Transverse colon (tissue), 4 donors: ENCODE data around the gene ZFP1. TPM values are rescaled to one million over a fixed set of nuclear protein-coding genes. Genes with fewer than 3 reads are reported as not detected.
A peak's percentile ranks its signal among the peaks of the same experiment; 100 is the strongest.

Experiments
- DNase-seq: peaks from one replicate; pipeline ENCODE4 v3.0.0-alpha.2; 2019
- H3K27ac ChIP-seq, 4 donors: fragments of 200-600 bp; sonication (generic); 2 replicates each; pipeline ENCODE4 v1.5.1; 2016 to 2018; ENCODE audit warnings: inconsistent platforms in 4 of 4
- H3K27me3 ChIP-seq: fragments of 200-600 bp; sonication (generic); 2 replicates; pipeline ENCODE4 v1.5.1; 2017; ENCODE audit warnings: inconsistent platforms
- H3K36me3 ChIP-seq, 4 donors: fragments of 200-600 bp; sonication (generic); 2 replicates each; pipeline ENCODE4 v1.5.1; 2017 to 2019; ENCODE audit warnings: inconsistent platforms in 4 of 4
- H3K4me1 ChIP-seq, 4 donors: fragments of 200-600 bp; sonication (generic); 2 replicates each; pipeline ENCODE4 v1.5.1; 2017 to 2020; ENCODE audit warnings: inconsistent platforms in 4 of 4
- H3K4me3 ChIP-seq, 4 donors: fragments of 200-600 bp; sonication (generic); 1 replicate in 1 of 4; 2 replicates in 3 of 4; pipeline versions ENCODE4 v1.5.1 to v1.6.1; 2017 to 2019; ENCODE audit warnings: inconsistent platforms in 4 of 4
- H3K9me3 ChIP-seq, 2 donors: fragments of 200-600 bp; sonication (generic); 2 replicates each; pipeline ENCODE4 v1.5.1; 2017 to 2019; ENCODE audit warnings: inconsistent platforms in 2 of 2
- CTCF ChIP-seq, 5 experiments: fragments of 200-600 bp in 3 of 5; fragments of 450-650 bp in 2 of 5; sonication (generic) in 3 of 5; IDR thresholded peaks; 1 replicate in 2 of 5; 2 replicates in 3 of 5; pipeline ENCODE4 v1.5.1; 2016 to 2017; ENCODE audit warnings: antibody characterized with exemption in 5 of 5, inconsistent platforms in 3 of 5, mild to moderate bottlenecking in 2 of 5, moderate library complexity in 1 of 5
- EP300 ChIP-seq: sonication (generic); formaldehyde crosslinking; IDR thresholded peaks from one replicate; pipeline ENCODE4 v1.6.1; 2017; ENCODE audit warnings: antibody characterized with exemption, low read depth
- POLR2A ChIP-seq: fragments of 450-650 bp; IDR thresholded peaks from one replicate; pipeline ENCODE4 v1.6.1; 2016; ENCODE audit warnings: antibody characterized with exemption, mild to moderate bottlenecking, moderate library complexity
- POLR2AphosphoS5 ChIP-seq, 3 donors: sonication (generic); formaldehyde crosslinking; IDR thresholded peaks; one replicate each; pipeline ENCODE4 v1.6.1; 2016; ENCODE audit warnings: antibody characterized with exemption in 3 of 3
- WGBS, 2 donors: methylation state at CpG; one replicate each; pipeline ENCODE4 v1.1.5; 2018; ENCODE audit warnings: low coverage in 1 of 2; 5-methylcytosine and 5-hydroxymethylcytosine counted together
- in situ Hi-C, 4 donors: fragments of 200-750 bp; cut with MboI; loops; one replicate each; pipeline versions ENCODE4 v1.15.0 to v1.15.1; 2017; ENCODE audit warnings: low sequenced_read_pairs in 3 of 4, low pct_ligation_motif_present in 1 of 4, low pct_unique_long_range_greater_than_20kb in 1 of 4
- intact Hi-C: fragments of 100-400 bp; cut with DNase I; formaldehyde crosslinking; loops from one replicate; pipeline ENCODE4 v1.15.1; 2023; ENCODE audit warnings: low total_unique reads
- total RNA-seq, 4 donors: library from RNA; depleted of rRNA; stranded (reverse); fragments of >200 nt; gene quantifications; one replicate each; pipeline ENCODE4 v1.1.0, GENCODE V29; 2016

The ZFP1 gene
- 10 to 100 TPM in 1 of 4 donors, 1 to 10 TPM in 3; 1.1 to 56.7 (median 6.3) TPM for total RNA-seq

GRCh38 chr16:75148311-75149195 is at the start of gene ZFP1:
Gene ZFP1, plus strand, starts transcription at chr16:75148524. Its CDS starts 4,428 bp downstream, at chr16:75152952.
- intact Hi-C loops (no loop called here), in situ Hi-C loops (no loop called here)
- Histone ChIP-seq H3K9me3 (peaks cover 9 to 19% of the 10 kb centered on the region in 2 donors), H3K27ac (peak within 1 kb of the TSS; percentile 96 to 100 (median 98)), H3K36me3 (peaks cover 0 to 18% (median 0%) of the 10 kb centered on the region in 4 donors), H3K4me3 (peak within 1 kb of the TSS; percentile 86 to 100 (median 94)), H3K27me3 (no peaks in the 10 kb centered on the region), H3K4me1 (peaks cover 0 to 10% (median 0%) of the 10 kb centered on the region in 4 donors)
- peak; percentile 96 for DNase-seq
- whole genome bisulfite sequencing, 2 donors, result 0 to 1% methylated on average over 15 to 61 of the region's 93 CpGs
- TF ChIP-seq CTCF (IDR thresholded peaks at IDR 0.05), result no peak
- TF ChIP-seq POLR2AphosphoS5 (IDR thresholded peaks at IDR 0.05), result peak; percentile 56 to 86 (median 66)
- peak; percentile 65 for TF ChIP-seq POLR2A
- no peak for TF ChIP-seq EP300

- H3K36me3 ChIP-seq, result no peaks in the 10 kb centered on the region
- peaks cover 15 to 41% (median 20%) of the 10 kb centered on the region in 4 donors for H3K4me1 ChIP-seq
- H3K27me3 ChIP-seq, result no peaks in the 10 kb centered on the region
- no peaks in the 10 kb centered on the region for H3K9me3 ChIP-seq
- H3K4me3 ChIP-seq, result no peak overlapping the region
- DNase-seq, result no peak
- in situ Hi-C loops (no loop called here), intact Hi-C loops (no loop called here)
- TF ChIP-seq CTCF (IDR thresholded peaks at IDR 0.05) (no peak), EP300 (no peak), POLR2A (no peak), POLR2AphosphoS5 (IDR thresholded peaks at IDR 0.05) (no peak)
- WGBS, 2 donors, result 77% methylated on average over 8 of the region's 8 CpGs; no CpG with 5 or more reads in 1 of the 2 donors
- peak overlapping the region; percentile 4 to 58 (median 22) for H3K27ac ChIP-seq
These were observed 49.2 kb upstream of the ZFP1 start for GRCh38 chr16:75099075-75099667.

- Histone ChIP-seq H3K27ac (peak overlapping the region; percentile 4 to 58 (median 22)), H3K4me3 (no peak overlapping the region), H3K4me1 (peaks cover 15 to 47% (median 24%) of the 10 kb centered on the region in 4 donors), H3K27me3 (no peaks in the 10 kb centered on the region), H3K36me3 (no peaks in the 10 kb centered on the region), H3K9me3 (no peaks in the 10 kb centered on the region)
- in situ Hi-C loops (loop anchor here in 3 of 4 donors (10.0 to 25.0 kb wide), 2 partner anchors 105 to 388 kb away; partner anchors contain the start of genes ZNRF1 (in 2 of the 3) and MLKL (in 1 of the 3)), intact Hi-C loops (no loop called here)
- TF ChIP-seq CTCF (IDR thresholded peaks at IDR 0.05) (no peak), POLR2A (no peak), EP300 (no peak), POLR2AphosphoS5 (IDR thresholded peaks at IDR 0.05) (no peak)
- 77 to 100% methylated on average over 3 to 16 of the region's 16 CpGs for WGBS, 2 donors
- DNase-seq, result no peak
These were observed 48.4 kb upstream of the ZFP1 start for GRCh38 chr16:75099738-75100602.
